Cerebellar nuclear complex (tissue), 1 donor: ENCODE measurements around the gene CIITA.
"Not testable (repeated sequence)": the region's sequence is repeated elsewhere in the genome, so short reads cannot be mapped to it uniquely, and the experiment has no call there.

Source experiments
- DNase-seq, 2 experiments: peaks; one replicate each; lab custom pipeline; 2025; lab: John Stamatoyannopoulos, UW

The CIITA gene

GRCh38 chr16:10934325-10935107 is 57.5 kb downstream of the CIITA start:
- no peak for DNase-seq

- no peak for DNase-seq
Observed at GRCh38 chr16:10935226-10935915, 58.4 kb downstream of the CIITA start.

- no peak for DNase-seq
Observed at GRCh38 chr16:10936272-10936984, 59.4 kb downstream of the CIITA start.

- DNase-seq = no peak
Observed at GRCh38 chr16:10937068-10937859, 60.3 kb downstream of the CIITA start.

GRCh38 chr16:10938321-10938720 is 61.3 kb downstream of the CIITA start:
- no peak for DNase-seq

- no peak for DNase-seq
Observed at GRCh38 chr16:10938796-10939648, 62.0 kb downstream of the CIITA start.

GRCh38 chr16:10939649-10940234 is 62.7 kb downstream of the CIITA start:
- DNase-seq = no peak

GRCh38 chr16:10940501-10941079 is 63.6 kb downstream of the CIITA start:
- DNase-seq = no peak

GRCh38 chr16:10941127-10941933 is 64.3 kb downstream of the CIITA start:
- no peak for DNase-seq

GRCh38 chr16:10941935-10942351 is 64.9 kb downstream of the CIITA start:
- DNase-seq = not testable (repeated sequence)

- peak in 1 of 2 experiments; percentile 72 for DNase-seq
Observed at GRCh38 chr16:10942352-10943063, 65.5 kb downstream of the CIITA start, which contains the start of gene DEXI. DEXI (minus strand) TSS chr16:10942468; CDS start chr16:10942005, 463 bp downstream.

GRCh38 chr16:10943064-10943353 is 66.0 kb downstream of the CIITA start:
- DNase-seq = no peak

- peak; percentile 85 to 94 for DNase-seq
Observed at GRCh38 chr16:10944249-10945064, 67.5 kb downstream of the CIITA start, which contains the start of gene CLEC16A. CLEC16A (plus strand) TSS chr16:10944564; CDS start chr16:10944718, 154 bp downstream.

GRCh38 chr16:10945065-10945787 is 68.2 kb downstream of the CIITA start:
- no peak for DNase-seq

- DNase-seq = no peak
Observed at GRCh38 chr16:10946308-10946707, 69.3 kb downstream of the CIITA start.

- no peak for DNase-seq
Observed at GRCh38 chr16:10947211-10947787, 70.3 kb downstream of the CIITA start.
